Uterine smooth muscle cell (primary cell): ENCODE results near the gene RAB27A. TPM values are rescaled to one million over a fixed set of nuclear protein-coding genes. Genes with fewer than 3 reads are reported as not detected.

Experiments used
- total RNA-seq: library from RNA; depleted of rRNA; stranded (reverse); fragments of >200 nt; gene quantifications from 2 replicates; pipeline ENCODE4 v1.2.3, GENCODE V29; 2014

Gene RAB27A
- 13.8 and 17.4 TPM in 2 replicates for total RNA-seq

GRCh38 chr15:55289746-55290527 is at the start of gene RAB27A:
TSS of gene RAB27A (minus strand) at chr15:55289813. CDS start at chr15:55234934, 54,879 bp downstream.

DNA sequence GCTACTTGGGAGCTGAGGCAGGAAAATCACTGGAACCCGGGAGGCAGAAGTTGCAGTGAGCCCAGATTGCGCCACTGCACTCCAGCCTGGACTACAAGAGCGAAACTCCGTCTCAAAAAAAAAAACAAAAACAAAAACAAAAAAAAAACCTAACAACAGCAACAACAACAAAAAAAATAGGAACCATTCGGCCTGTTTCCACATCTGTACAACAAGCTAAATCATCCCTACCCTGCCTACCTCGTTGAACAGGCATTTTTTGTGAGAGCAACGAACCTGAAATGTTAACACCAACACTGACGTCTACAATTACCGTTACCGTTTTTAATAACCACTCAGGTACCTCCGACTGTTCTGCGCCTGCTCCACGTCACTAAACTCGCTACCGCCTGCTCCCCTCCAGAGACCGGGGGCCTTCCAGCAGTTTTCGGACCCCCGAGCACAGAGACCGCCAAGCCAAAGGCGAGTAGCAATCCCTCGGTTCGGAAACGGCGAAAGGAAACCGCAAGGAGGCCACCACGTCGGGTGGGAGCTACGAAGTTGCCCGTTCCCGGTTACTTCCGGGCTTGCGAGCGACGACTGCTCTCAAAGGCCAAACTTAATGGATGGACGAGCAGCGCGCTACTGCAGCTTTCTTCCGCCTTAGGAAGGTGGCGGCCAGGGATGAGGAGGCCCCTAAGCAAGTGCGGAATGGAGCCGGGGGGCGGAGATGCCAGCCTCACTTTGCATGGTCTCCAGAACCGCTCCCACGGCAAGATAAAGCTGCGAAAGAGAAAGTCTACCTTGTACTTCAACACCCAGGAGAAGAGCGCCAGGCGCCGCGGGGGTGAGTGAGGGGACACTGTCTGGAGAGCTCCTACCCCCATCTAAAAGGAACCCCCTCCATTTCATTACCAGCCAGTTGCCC is 29.2 kb upstream of the RAB27A start, which contains the start of the genes PIGB and PIGBOS1:
Gene PIGB, plus strand, starts transcription at position 635 of the 907 bp plus-strand sequence. Its CDS starts 29 bp downstream, at position 664.
Gene PIGBOS1, minus strand, starts transcription at position 536 of the 907 bp plus-strand sequence. CDS start 1,331 bp downstream, outside the sequence.

GRCh38 chr15:55196458-55197361 is 92.9 kb downstream of the RAB27A start, which contains the start of gene RSL24D1:
TSS of gene RSL24D1 (minus strand) at chr15:55196941. CDS start at chr15:55196890, 51 bp downstream.

Other genes starting within 250 kb of the RAB27A start
- 103 and 136 TPM in 2 replicates for gene RSL24D1, start 92.9 kb downstream of the RAB27A start, total RNA-seq
- 10.6 and 11.5 TPM in 2 replicates for gene PIGBOS1, start 29.3 kb upstream of the RAB27A start, total RNA-seq
- gene PIGB, start 29.4 kb upstream of the RAB27A start, total RNA-seq: 15.1 and 17.5 TPM in 2 replicates
- 39.6 and 94.9 TPM in 2 replicates for gene CCPG1, start 118.5 kb upstream of the RAB27A start, total RNA-seq
- 0.55 and 1.6 TPM in 2 replicates for gene PIERCE2, start 118.7 kb upstream of the RAB27A start, total RNA-seq
- 1.00 and 2.1 TPM in 2 replicates for gene DNAAF4, start 218.4 kb upstream of the RAB27A start, total RNA-seq